Ectodermal cell (in vitro differentiated cells): Measurements from ENCODE around the gene PTPRR. TPM values are rescaled to one million over a fixed set of nuclear protein-coding genes. Genes with fewer than 3 reads are reported as not detected.

ENCODE experiments used
- H3K27ac ChIP-seq: 2 replicates; pipeline ENCODE4 v1.7.0; 2013; ENCODE audit warnings: mild to moderate bottlenecking, low read depth, low read length; ENCODE audit not compliant: insufficient read depth, poor library complexity, severe bottlenecking
- H3K27me3 ChIP-seq: 2 replicates; pipeline ENCODE4 v1.7.0; 2013; ENCODE audit warnings: mild to moderate bottlenecking, low read length; ENCODE audit not compliant: insufficient read depth, control insufficient read depth, poor library complexity, severe bottlenecking
- H3K36me3 ChIP-seq: one replicate; pipeline ENCODE4 v1.7.0; 2013; ENCODE audit warnings: low read length; ENCODE audit not compliant: control insufficient read depth, insufficient read depth
- H3K4me1 ChIP-seq: one replicate; pipeline ENCODE4 v1.7.0; 2013; ENCODE audit warnings: low read length; ENCODE audit not compliant: control insufficient read depth, insufficient read depth
- H3K4me3 ChIP-seq: 2 replicates; pipeline ENCODE4 v1.7.0; 2013; ENCODE audit warnings: low read depth, low read length, control low read depth; ENCODE audit not compliant: insufficient read depth
- H3K9me3 ChIP-seq: 2 replicates; pipeline ENCODE4 v1.7.0; 2013; ENCODE audit warnings: mild to moderate bottlenecking, low read length, moderate library complexity; ENCODE audit not compliant: control insufficient read depth
- WGBS, 2 experiments: methylation state at CpG; one replicate each; pipeline ENCODE4 v1.1.7; 2013; ENCODE audit warnings: missing lambda C conversion rate in 2 of 2; 5-methylcytosine and 5-hydroxymethylcytosine counted together
- polyA plus RNA-seq, 4 experiments: library from polyadenylated mRNA; stranded (reverse); fragments of 50-300 nt; gene quantifications; one replicate each; pipeline ENCODE4 v1.2.3, GENCODE V29; 2013

The PTPRR gene, protein sequence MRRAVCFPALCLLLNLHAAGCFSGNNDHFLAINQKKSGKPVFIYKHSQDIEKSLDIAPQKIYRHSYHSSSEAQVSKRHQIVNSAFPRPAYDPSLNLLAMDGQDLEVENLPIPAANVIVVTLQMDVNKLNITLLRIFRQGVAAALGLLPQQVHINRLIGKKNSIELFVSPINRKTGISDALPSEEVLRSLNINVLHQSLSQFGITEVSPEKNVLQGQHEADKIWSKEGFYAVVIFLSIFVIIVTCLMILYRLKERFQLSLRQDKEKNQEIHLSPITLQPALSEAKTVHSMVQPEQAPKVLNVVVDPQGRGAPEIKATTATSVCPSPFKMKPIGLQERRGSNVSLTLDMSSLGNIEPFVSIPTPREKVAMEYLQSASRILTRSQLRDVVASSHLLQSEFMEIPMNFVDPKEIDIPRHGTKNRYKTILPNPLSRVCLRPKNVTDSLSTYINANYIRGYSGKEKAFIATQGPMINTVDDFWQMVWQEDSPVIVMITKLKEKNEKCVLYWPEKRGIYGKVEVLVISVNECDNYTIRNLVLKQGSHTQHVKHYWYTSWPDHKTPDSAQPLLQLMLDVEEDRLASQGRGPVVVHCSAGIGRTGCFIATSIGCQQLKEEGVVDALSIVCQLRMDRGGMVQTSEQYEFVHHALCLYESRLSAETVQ
- 1.5 TPM for polyA plus RNA-seq (2013, experiment 1 of 4)
- polyA plus RNA-seq (2013, experiment 2 of 4), result 1.00 TPM
- 0.75 TPM for polyA plus RNA-seq (2013, experiment 3 of 4)
- 0.97 TPM for polyA plus RNA-seq (2013, experiment 4 of 4)

DNA sequence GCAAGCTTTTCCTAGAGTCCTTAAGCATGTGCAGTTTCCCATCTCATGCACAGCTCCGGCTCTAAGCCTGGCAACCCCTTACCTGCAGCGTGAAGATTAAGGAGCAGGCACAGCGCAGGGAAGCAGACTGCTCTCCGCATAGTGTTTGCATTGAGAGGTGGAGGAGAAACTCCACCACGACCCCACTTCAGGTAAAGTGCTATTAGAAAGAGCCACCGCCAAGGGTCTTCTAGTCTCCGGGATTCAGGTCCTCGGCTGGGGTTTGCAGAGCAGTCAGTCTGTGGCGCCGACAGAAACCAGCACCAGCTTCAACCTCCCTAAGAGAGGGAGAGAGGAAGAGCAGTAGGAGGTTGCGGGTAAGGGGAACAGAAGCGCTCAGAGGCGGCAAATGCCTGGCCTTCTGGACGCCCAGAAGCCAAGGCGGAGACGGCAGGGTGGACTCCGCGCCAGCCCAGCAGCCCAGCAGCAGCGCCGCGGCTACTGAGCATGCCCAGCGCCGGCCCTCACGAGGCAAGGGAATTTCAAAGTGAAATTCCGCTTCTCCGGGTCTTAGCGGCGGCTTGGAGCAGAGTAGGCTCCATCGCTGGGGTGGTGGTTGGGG is at the start of gene PTPRR:
Gene PTPRR, minus strand, starts transcription at position 488 of the 601 bp plus-strand sequence. Its CDS starts 348 bp downstream, at position 140.
- no peaks in the 10 kb centered on the region for H3K36me3 ChIP-seq
- peaks cover 5% of the 10 kb centered on the region for H3K4me1 ChIP-seq
- 5% methylated on average over 24 to 26 of the region's 29 CpGs for WGBS, 2 experiments
- H3K4me3 ChIP-seq, result peak within 1 kb of the TSS; percentile 28
- peaks cover 12% of the 10 kb centered on the region for H3K27me3 ChIP-seq
- no peak within 1 kb of the TSS for H3K27ac ChIP-seq
- no peaks in the 10 kb centered on the region for H3K9me3 ChIP-seq

DNA sequence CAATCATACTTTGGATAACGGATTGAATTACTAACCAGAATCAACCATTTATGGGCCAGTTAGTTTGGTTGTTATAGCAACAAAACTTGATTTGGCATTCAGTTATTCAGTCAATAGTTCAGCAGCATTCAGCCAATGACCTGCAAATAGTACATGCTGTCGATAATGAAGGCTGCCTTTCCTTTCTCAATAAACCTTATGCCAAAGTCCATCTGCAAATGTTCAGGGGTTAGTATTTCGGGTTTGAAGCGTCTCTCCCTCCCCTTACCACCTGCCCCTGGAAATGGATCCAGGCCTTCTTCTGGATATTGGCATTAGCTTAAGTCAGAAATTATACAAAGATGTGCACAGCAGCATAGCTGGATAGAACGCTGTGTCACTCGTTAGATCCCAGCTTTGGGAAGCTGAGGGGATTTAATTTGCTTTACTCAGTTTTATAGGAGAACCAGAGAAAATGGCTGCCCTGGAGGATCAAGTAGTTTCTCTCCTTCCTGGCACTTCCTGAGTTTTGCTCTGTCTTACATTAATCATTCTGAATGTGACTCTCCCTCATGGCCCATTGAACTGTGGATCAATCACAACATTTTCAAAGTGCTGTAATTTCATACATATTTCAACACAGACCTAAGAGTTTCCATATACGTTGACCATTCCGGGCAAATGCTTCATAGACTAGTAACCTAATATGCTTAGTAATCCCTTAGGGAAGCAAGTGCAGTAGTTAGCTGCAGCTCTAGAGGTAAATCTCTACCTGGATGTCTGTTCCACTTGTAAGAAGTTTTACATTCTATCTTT is 46.7 kb upstream of the PTPRR start:
- 90 to 95% methylated on average over 8 of the region's 8 CpGs for WGBS, 2 experiments
- peaks cover 18% of the 10 kb centered on the region for H3K4me1 ChIP-seq
- no peaks in the 10 kb centered on the region for H3K27me3 ChIP-seq
- no peak overlapping the region for H3K4me3 ChIP-seq
- H3K36me3 ChIP-seq, result no peaks in the 10 kb centered on the region
- no peaks in the 10 kb centered on the region for H3K9me3 ChIP-seq
- H3K27ac ChIP-seq, result no peak overlapping the region

DNA sequence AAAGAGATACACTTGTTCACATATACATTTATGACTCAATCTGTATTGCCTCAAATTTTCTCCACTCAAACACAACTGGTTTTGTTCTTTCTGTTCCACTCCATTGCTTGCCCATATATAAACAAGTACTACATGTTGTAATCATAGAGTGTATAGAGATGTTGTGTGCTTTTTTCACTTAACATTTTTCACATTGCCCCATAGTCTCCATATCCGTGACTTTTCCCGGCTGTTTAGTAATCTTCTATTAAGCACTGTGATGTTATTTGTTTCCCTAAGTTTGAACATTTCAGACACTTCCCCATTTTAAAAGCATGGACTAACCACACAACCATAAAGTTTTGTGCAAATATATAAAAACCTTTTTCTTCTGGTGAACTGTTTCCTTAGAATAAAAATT is 45.5 kb upstream of the PTPRR start:
- H3K27me3 ChIP-seq, result no peaks in the 10 kb centered on the region
- no peaks in the 10 kb centered on the region for H3K36me3 ChIP-seq
- peaks cover 22% of the 10 kb centered on the region for H3K4me1 ChIP-seq
- H3K27ac ChIP-seq, result no peak overlapping the region
- 87% methylated on average over 2 of the region's 2 CpGs; no CpG with 5 or more reads in 1 of the 2 experiments for WGBS, 2 experiments
- no peak overlapping the region for H3K4me3 ChIP-seq
- H3K9me3 ChIP-seq, result no peaks in the 10 kb centered on the region

DNA sequence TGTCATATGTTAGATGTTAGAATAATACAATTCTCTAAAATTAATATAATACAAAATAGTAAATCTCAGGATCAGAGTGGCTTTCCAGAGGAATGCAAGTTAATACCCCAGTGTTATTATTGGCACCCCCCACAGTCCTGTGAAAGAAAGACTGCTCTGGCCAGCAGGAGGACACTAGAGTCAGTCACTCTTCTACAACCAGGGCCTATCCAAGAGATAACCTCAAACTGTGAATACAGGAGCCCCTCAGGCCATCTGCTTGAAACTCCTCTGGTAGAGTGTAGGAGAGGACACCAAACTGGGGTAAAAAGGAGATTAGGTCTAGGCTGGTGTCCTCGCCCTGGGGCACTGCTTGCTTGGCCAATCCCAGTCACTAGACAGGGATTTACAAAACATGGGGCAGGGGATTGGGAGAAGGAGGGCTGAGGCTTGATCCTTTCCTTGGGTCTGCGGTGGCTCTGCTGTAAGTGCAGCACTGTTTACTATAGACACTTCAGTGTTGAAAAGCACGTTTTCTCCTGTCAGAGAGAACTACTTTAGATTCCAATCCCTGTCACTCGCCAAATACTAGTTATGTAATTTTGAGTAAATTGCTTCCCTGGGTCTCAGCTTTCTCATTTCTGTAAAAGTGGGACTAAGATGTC is 44.5 kb upstream of the PTPRR start:
- no peak overlapping the region for H3K27ac ChIP-seq
- no peaks in the 10 kb centered on the region for H3K36me3 ChIP-seq
- 94% methylated on average over 4 of the region's 4 CpGs for WGBS, 2 experiments
- no peak overlapping the region for H3K4me3 ChIP-seq
- peaks cover 22% of the 10 kb centered on the region for H3K4me1 ChIP-seq
- no peaks in the 10 kb centered on the region for H3K27me3 ChIP-seq
- H3K9me3 ChIP-seq, result no peaks in the 10 kb centered on the region

DNA sequence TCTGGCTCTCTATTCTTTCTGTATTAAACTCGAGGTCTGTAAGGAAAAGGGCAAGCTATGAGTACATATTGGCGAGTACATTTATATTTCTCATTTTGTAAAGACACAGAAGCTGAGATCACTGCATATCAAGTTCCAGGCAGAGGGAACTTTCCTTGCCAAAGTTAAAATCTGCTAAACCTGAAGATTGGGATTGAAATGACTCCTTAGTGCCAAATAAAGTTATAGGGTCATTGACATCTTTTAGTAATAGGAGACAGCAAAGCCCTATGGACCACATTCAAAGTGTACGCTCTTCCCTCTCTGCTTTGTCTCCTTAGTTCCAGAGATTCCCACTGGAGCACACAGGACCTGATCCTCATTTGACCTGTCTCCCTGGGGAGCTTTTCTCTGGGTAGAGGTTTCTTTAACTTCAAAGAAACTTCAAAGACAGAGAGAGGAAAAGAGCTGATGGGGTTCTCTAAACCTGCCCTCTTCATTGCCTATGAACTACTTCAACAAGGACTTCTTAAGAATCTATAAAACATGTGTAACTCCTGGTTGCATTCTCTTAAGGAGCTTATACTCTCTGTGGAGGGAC is 42.6 kb upstream of the PTPRR start:
- Histone ChIP-seq H3K9me3 (no peaks in the 10 kb centered on the region), H3K4me3 (no peak overlapping the region), H3K4me1 (peaks cover 22% of the 10 kb centered on the region), H3K27ac (peak overlapping the region; percentile 36), H3K27me3 (no peaks in the 10 kb centered on the region), H3K36me3 (no peaks in the 10 kb centered on the region)
- 54 to 59% methylated on average over 2 to 3 of the region's 3 CpGs for WGBS, 2 experiments

DNA sequence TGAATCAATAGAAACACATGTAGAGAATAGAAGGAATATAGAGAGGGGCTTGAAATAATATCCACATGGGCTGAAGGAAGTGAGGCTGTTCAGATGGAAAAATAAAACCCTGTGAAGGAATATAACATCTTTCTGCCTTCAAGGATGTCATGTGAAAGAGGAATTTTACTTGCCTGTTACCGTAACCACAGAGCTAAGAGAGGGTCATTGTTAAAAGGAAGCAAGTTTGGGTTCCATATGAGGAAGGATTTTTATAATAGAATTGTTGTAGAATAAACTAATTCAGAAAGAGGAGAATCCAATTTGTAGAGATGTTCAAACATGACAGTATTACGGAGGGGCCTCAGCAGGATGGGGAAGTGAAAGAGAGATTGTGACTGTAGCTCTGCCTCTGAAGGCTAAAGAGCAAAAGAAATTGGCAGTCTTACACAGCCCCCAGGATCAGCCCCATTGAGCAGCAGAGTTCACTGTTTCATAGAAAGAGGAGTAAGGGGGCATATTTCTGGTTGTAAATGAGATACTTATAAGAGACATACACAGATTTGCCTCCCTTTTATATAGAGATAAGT is 41.8 kb upstream of the PTPRR start:
- Histone ChIP-seq H3K4me1 (peaks cover 22% of the 10 kb centered on the region), H3K27me3 (no peaks in the 10 kb centered on the region), H3K9me3 (no peaks in the 10 kb centered on the region), H3K36me3 (no peaks in the 10 kb centered on the region), H3K27ac (peak overlapping the region; percentile 3), H3K4me3 (no peak overlapping the region)
- 50 to 59% methylated on average over 2 of the region's 2 CpGs for WGBS, 2 experiments

DNA sequence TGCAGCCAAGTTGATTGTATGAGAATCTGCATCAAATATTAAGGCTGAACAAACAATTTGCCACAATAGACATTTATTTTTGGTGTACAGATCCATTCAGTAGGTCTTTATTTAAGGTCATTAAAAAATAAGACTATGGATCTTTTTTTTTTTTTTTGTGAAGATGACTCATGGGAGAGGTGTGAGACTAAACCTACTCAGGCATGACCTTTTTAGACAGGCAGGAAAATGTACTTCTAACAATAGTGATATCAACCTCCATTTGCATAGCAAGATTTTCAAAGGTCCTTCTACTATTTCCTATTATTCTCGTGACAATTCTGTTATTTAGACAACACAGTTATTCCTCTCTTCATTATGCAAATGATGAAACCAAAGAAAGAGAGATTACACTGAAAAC is 39.9 kb upstream of the PTPRR start:
- H3K27me3 ChIP-seq, result no peaks in the 10 kb centered on the region
- H3K4me3 ChIP-seq, result no peak overlapping the region
- no peak overlapping the region for H3K27ac ChIP-seq
- no peaks in the 10 kb centered on the region for H3K36me3 ChIP-seq
- no peaks in the 10 kb centered on the region for H3K9me3 ChIP-seq
- 90 to 100% methylated on average over 1 of the region's 1 CpG for WGBS, 2 experiments
- H3K4me1 ChIP-seq, result peaks cover 22% of the 10 kb centered on the region

DNA sequence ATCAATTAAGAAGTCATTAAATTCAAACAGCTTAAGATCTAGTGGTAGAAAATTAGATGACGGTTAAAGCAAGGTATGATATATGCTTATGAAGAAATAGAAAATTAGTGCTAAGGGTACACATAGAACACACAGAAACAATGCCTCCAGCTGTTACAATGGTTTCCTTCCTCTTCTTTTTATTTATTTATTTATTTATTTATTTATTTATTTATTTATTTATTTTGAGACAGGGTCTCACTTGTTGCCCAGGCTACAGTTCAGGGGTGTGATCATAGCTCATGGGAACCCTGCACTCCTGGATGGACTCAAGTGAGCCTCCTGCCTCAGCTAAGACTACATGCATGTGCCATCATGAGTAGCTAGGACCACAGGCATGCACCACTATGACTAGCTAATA is 34.9 kb upstream of the PTPRR start:
- Histone ChIP-seq H3K4me1 (no peaks in the 10 kb centered on the region), H3K9me3 (no peaks in the 10 kb centered on the region), H3K27me3 (no peaks in the 10 kb centered on the region), H3K36me3 (no peaks in the 10 kb centered on the region), H3K4me3 (no peak overlapping the region), H3K27ac (no peak overlapping the region)
- no CpG with 5 or more reads among the region's 1 CpG for WGBS, 2 experiments

DNA sequence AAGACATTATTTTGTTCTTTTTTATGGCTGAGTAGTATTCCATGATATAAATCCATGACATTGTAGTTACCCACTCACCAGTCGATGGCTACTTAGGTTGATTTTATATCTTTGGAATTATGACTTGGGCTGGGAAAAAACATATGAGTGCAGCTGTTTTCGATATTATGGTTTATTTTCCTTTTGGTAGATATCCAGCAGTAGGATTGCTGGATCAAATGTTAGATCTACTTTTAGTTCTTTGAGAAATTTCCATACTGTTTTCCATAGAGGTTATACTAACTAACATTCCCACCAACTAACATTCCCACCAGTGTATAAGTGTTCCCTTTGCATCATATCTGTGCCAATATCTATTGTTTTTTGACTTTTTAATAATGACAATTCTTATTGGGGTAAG is 29.9 kb upstream of the PTPRR start:
- H3K4me1 ChIP-seq, result no peaks in the 10 kb centered on the region
- no peaks in the 10 kb centered on the region for H3K36me3 ChIP-seq
- no peaks in the 10 kb centered on the region for H3K9me3 ChIP-seq
- 92 to 96% methylated on average over 2 of the region's 2 CpGs for WGBS, 2 experiments
- H3K27ac ChIP-seq, result no peak overlapping the region
- H3K4me3 ChIP-seq, result no peak overlapping the region
- H3K27me3 ChIP-seq, result no peaks in the 10 kb centered on the region
